DOHH2 (cell line): ENCODE data around the gene NDNF.

Experiments used
- CTCF ChIP-seq: fragments of 200-600 bp; sonication (generic); IDR thresholded peaks from one replicate; pipeline ENCODE4 v1.5.1; 2014; ENCODE audit warnings: antibody characterized with exemption, mild to moderate bottlenecking, low read depth, low read length; ENCODE audit not compliant: poor library complexity, severe bottlenecking
- EZH2phosphoT487 ChIP-seq: fragments of 200-600 bp; sonication (generic); IDR thresholded peaks from 2 replicates; pipeline ENCODE4 v1.6.1; 2017; ENCODE audit warnings: borderline replicate concordance, mild to moderate bottlenecking, antibody characterized with exemption, low read length, moderate library complexity, mixed read lengths

- TF ChIP-seq EZH2phosphoT487 (no peak), CTCF (no peak)
Observed at GRCh38 chr4:121072224-121073003, at the start of gene NDNF.
